ENCODE results near the gene DDA1. TPM values are rescaled to one million over a fixed set of nuclear protein-coding genes. Genes with fewer than 3 reads are reported as not detected.

Gene DDA1
- total RNA-seq, 4 donors from 2014 or later = 13.2 to 58.5 (median 19.9) TPM

- peaks cover 30% of the 10 kb centered on the region for H3K27me3 ChIP-seq
- peaks cover 0 to 56% (median 24%) of the 10 kb centered on the region in 3 donors for H3K4me1 ChIP-seq
- H3K4me3 ChIP-seq = no peak overlapping the region
- H3K27ac ChIP-seq = no peak overlapping the region
- H3K9me3 ChIP-seq = no peaks in the 10 kb centered on the region
- 85 to 100% methylated on average over 2 to 4 of the region's 8 CpGs for WGBS, 2 donors (ENCODE audit: low coverage in 1 of 2)
- TF ChIP-seq CTCF (IDR thresholded peaks at IDR 0.05) (no peak), POLR2A (IDR thresholded peaks at IDR 0.05) (no peak), EP300 (IDR thresholded peaks at IDR 0.05) (no peak), POLR2AphosphoS5 (IDR thresholded peaks at IDR 0.05) (no peak)
- ATAC-seq = no peak
- H3K36me3 ChIP-seq = peaks cover 0 to 22% of the 10 kb centered on the region in 2 donors
Observed at GRCh38 chr19:17332360-17332676, 23.0 kb downstream of the DDA1 start.

- no peak for ATAC-seq
- peaks cover 0 to 55% (median 27%) of the 10 kb centered on the region in 3 donors for H3K4me1 ChIP-seq
- no peaks in the 10 kb centered on the region for H3K9me3 ChIP-seq
- no peak overlapping the region for H3K4me3 ChIP-seq
- 98 to 100% methylated on average over 1 to 14 of the region's 45 CpGs for WGBS, 2 donors (ENCODE audit: low coverage in 1 of 2)
- TF ChIP-seq POLR2AphosphoS5 (IDR thresholded peaks at IDR 0.05) (no peak), CTCF (IDR thresholded peaks at IDR 0.05) (no peak), POLR2A (IDR thresholded peaks at IDR 0.05) (no peak), EP300 (IDR thresholded peaks at IDR 0.05) (no peak)
- H3K27me3 ChIP-seq = peaks cover 30% of the 10 kb centered on the region
- no peak overlapping the region for H3K27ac ChIP-seq
- peaks cover 0 to 22% of the 10 kb centered on the region in 2 donors for H3K36me3 ChIP-seq
Observed at GRCh38 chr19:17332677-17333581, 23.6 kb downstream of the DDA1 start.

GRCh38 chr19:17333611-17334413 lies 24.4 kb downstream of the DDA1 start:
- peak overlapping the region; percentile 74 to 84 for H3K4me3 ChIP-seq
- no peaks in the 10 kb centered on the region for H3K9me3 ChIP-seq
- H3K27me3 ChIP-seq = peaks cover 28% of the 10 kb centered on the region
- TF ChIP-seq POLR2A (IDR thresholded peaks at IDR 0.05) (no peak), POLR2AphosphoS5 (IDR thresholded peaks at IDR 0.05) (no peak), CTCF (IDR thresholded peaks at IDR 0.05) (no peak), EP300 (IDR thresholded peaks at IDR 0.05) (no peak)
- peaks cover 0 to 55% (median 30%) of the 10 kb centered on the region in 3 donors for H3K4me1 ChIP-seq
- peak overlapping the region in 3 of 4 donors; percentile 76 to 83 (median 79) for H3K27ac ChIP-seq
- no peak for ATAC-seq
- WGBS, 2 donors (ENCODE audit: low coverage in 1 of 2) = 48% methylated on average over 5 of the region's 52 CpGs; no CpG with 5 or more reads in 1 of the 2 donors
- H3K36me3 ChIP-seq = peaks cover 0 to 23% of the 10 kb centered on the region in 2 donors

- 5 to 14% methylated on average over 4 to 16 of the region's 86 CpGs for WGBS, 2 donors (ENCODE audit: low coverage in 1 of 2)
- H3K27ac ChIP-seq = peak within 1 kb of the TSS in 3 of 4 donors; percentile 76 to 83 (median 79)
Observed at GRCh38 chr19:17334414-17335409, 25.3 kb downstream of the DDA1 start, which contains the start of gene ANO8. ANO8 (minus strand) TSS chr19:17334855; CDS start chr19:17334670, 185 bp downstream.

More at GRCh38 chr19:17334414-17335409, 25.3 kb downstream of the DDA1 start, which contains the start of gene ANO8:
- H3K9me3 ChIP-seq = no peaks in the 10 kb centered on the region
- H3K4me3 ChIP-seq = peak within 1 kb of the TSS; percentile 74 to 84
- peak in 1 of 4 experiments; percentile 10 for TF ChIP-seq CTCF (IDR thresholded peaks at IDR 0.05)
- peak in 1 of 2 donors; percentile 6 for TF ChIP-seq POLR2A (IDR thresholded peaks at IDR 0.05)
- TF ChIP-seq EP300 (IDR thresholded peaks at IDR 0.05) = no peak
- TF ChIP-seq POLR2AphosphoS5 (IDR thresholded peaks at IDR 0.05) = peak; percentile 36
- H3K4me1 ChIP-seq = peaks cover 0 to 50% (median 24%) of the 10 kb centered on the region in 3 donors
- peaks cover 19% of the 10 kb centered on the region for H3K27me3 ChIP-seq
- H3K36me3 ChIP-seq = peaks cover 0 to 26% of the 10 kb centered on the region in 2 donors
- ATAC-seq = peak; percentile 84
